GM19395 (cell line): ENCODE measurements around the gene RIC8A.

Experiments used
- ATAC-seq: cut with Tn5 transposase; IDR thresholded peaks from one replicate; pipeline ENCODE4 v1.9.1; 2021; ENCODE audit warnings: mild to moderate bottlenecking, moderate library complexity; ENCODE audit not compliant: unreplicated experiment

RIC8A gene

GRCh38 chr11:240315-240714, 32.8 kb downstream of the RIC8A start:
- ATAC-seq: no peak

- no peak for ATAC-seq
These were observed 34.1 kb downstream of the RIC8A start for GRCh38 chr11:241634-242033.

- ATAC-seq: no peak
These were observed 36.9 kb downstream of the RIC8A start for GRCh38 chr11:244376-244775.

- no peak for ATAC-seq
These were observed 41.6 kb downstream of the RIC8A start for GRCh38 chr11:249062-249461.

GRCh38 chr11:250274-250673, 42.8 kb downstream of the RIC8A start:
- ATAC-seq: no peak

- no peak for ATAC-seq
These were observed 43.3 kb downstream of the RIC8A start for GRCh38 chr11:250740-251299.

- no peak for ATAC-seq
These were observed 44.0 kb downstream of the RIC8A start for GRCh38 chr11:251550-251949.

GRCh38 chr11:252666-253065, 45.2 kb downstream of the RIC8A start:
- no peak for ATAC-seq

GRCh38 chr11:253160-253885, 45.8 kb downstream of the RIC8A start:
- ATAC-seq: no peak

GRCh38 chr11:253886-254270, 46.4 kb downstream of the RIC8A start:
- ATAC-seq: no peak

- ATAC-seq: no peak
These were observed 47.7 kb downstream of the RIC8A start for GRCh38 chr11:255176-255575.

GRCh38 chr11:255816-256215, 48.3 kb downstream of the RIC8A start:
- ATAC-seq: no peak

- ATAC-seq: no peak
These were observed 49.6 kb downstream of the RIC8A start for GRCh38 chr11:256952-257737.

- ATAC-seq: no peak
These were observed 50.4 kb downstream of the RIC8A start for GRCh38 chr11:257766-258493.

- no peak for ATAC-seq
These were observed 51.9 kb downstream of the RIC8A start for GRCh38 chr11:259413-259812.

- no peak for ATAC-seq
These were observed 54.1 kb downstream of the RIC8A start for GRCh38 chr11:261624-262023.
